Tibial nerve (tissue), 4 donors: ENCODE measurements around the gene GALNT8.

ENCODE experiments used
- EP300 ChIP-seq, 2 donors: sonication (generic); formaldehyde crosslinking; IDR thresholded peaks; one replicate each; pipeline ENCODE4 v1.6.1; 2017; ENCODE audit warnings: antibody characterized with exemption in 2 of 2, mild to moderate bottlenecking in 1 of 2
- POLR2A ChIP-seq, 2 donors: fragments of 450-650 bp; IDR thresholded peaks; one replicate each; pipeline ENCODE4 v1.6.1; 2017; ENCODE audit warnings: antibody characterized with exemption in 2 of 2, mild to moderate bottlenecking in 2 of 2, moderate library complexity in 2 of 2
- TF ChIP-seq, protein P1 (sequence below), 5 experiments: fragments of 200-600 bp in 3 of 5; fragments of 450-650 bp in 2 of 5; sonication (generic) in 3 of 5; IDR thresholded peaks; one replicate each; pipeline ENCODE4 v1.5.1; 2016 to 2019; ENCODE audit warnings: antibody characterized with exemption in 5 of 5, mild to moderate bottlenecking in 3 of 5, moderate library complexity in 2 of 5

DNA sequence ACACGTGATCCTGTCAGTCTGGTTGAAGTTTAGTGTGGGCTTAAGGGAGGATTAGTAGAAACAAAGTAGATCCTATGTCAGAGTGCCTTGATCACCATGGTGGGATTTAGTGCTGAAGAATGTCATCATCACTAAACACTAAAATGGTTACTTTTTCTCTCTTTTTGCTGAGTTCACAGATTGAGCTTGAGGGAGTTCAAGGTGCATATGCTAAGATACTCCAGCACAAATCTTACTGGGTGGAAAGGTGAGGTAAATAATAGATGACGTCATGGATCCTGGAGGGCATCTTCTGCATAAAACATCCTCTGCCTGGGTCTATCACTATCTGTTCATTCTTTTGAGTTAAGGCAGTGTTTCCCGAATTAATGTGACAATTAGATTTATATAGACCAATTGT is 4.9 kb downstream of the GALNT8 start:
- TF ChIP-seq, protein P1, sequence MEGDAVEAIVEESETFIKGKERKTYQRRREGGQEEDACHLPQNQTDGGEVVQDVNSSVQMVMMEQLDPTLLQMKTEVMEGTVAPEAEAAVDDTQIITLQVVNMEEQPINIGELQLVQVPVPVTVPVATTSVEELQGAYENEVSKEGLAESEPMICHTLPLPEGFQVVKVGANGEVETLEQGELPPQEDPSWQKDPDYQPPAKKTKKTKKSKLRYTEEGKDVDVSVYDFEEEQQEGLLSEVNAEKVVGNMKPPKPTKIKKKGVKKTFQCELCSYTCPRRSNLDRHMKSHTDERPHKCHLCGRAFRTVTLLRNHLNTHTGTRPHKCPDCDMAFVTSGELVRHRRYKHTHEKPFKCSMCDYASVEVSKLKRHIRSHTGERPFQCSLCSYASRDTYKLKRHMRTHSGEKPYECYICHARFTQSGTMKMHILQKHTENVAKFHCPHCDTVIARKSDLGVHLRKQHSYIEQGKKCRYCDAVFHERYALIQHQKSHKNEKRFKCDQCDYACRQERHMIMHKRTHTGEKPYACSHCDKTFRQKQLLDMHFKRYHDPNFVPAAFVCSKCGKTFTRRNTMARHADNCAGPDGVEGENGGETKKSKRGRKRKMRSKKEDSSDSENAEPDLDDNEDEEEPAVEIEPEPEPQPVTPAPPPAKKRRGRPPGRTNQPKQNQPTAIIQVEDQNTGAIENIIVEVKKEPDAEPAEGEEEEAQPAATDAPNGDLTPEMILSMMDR (IDR thresholded peaks at IDR 0.05), result no peak
- TF ChIP-seq POLR2A (IDR thresholded peaks at IDR 0.05) (no peak), EP300 (IDR thresholded peaks at IDR 0.05) (no peak)
